Measurements from ENCODE around the gene EID2B.

- no peak for TF ChIP-seq CBX8 (IDR thresholded peaks at IDR 0.05; ENCODE audit: borderline replicate concordance, low read depth, low read length)
- no peak for TF ChIP-seq EP300 (IDR thresholded peaks at IDR 0.05; ENCODE audit: borderline replicate concordance in 1 of 2, low read depth in 2 of 2, low read length in 2 of 2)
- TF ChIP-seq, protein P1, sequence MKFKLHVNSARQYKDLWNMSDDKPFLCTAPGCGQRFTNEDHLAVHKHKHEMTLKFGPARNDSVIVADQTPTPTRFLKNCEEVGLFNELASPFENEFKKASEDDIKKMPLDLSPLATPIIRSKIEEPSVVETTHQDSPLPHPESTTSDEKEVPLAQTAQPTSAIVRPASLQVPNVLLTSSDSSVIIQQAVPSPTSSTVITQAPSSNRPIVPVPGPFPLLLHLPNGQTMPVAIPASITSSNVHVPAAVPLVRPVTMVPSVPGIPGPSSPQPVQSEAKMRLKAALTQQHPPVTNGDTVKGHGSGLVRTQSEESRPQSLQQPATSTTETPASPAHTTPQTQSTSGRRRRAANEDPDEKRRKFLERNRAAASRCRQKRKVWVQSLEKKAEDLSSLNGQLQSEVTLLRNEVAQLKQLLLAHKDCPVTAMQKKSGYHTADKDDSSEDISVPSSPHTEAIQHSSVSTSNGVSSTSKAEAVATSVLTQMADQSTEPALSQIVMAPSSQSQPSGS (IDR thresholded peaks at IDR 0.05; ENCODE audit: low read length), result no peak
- no peak for TF ChIP-seq RNF2 (IDR thresholded peaks at IDR 0.05; ENCODE audit: borderline replicate concordance, low read depth, low read length, missing control alignments, poor library complexity, severe bottlenecking)
These were observed 36.6 kb downstream of the EID2B start for GRCh38 chr19:39496063-39496462.
